DND-41 (cell line): Measurements from ENCODE around the gene RASGEF1C.

Source experiments
- ATAC-seq: fragments of 200-7000 bp; cut with Tn5 transposase; 3 replicates; pipeline ENCODE4 v1.9.1; 2021; ENCODE audit warnings: low read depth; ENCODE audit not compliant: insufficient read depth
- DNase-seq: peaks from one replicate; pipeline ENCODE4 v3.0.0-alpha.2; 2020
- H2AFZ ChIP-seq: 2 replicates; pipeline ENCODE4 v1.6.0; 2012; ENCODE audit warnings: low read depth, low read length
- H3K27ac ChIP-seq: 2 replicates; pipeline ENCODE4 v1.5.1; 2012; ENCODE audit warnings: low read length, inconsistent platforms
- H3K27me3 ChIP-seq: fragments of 200-600 bp; sonication (generic); 2 replicates; pipeline ENCODE4 v1.6.0; 2012; ENCODE audit warnings: low read length, mild to moderate bottlenecking, inconsistent platforms; ENCODE audit not compliant: insufficient read depth, poor library complexity
- H3K36me3 ChIP-seq: 2 replicates; pipeline ENCODE4 v1.5.1; 2012; ENCODE audit warnings: low read length, inconsistent platforms; ENCODE audit not compliant: insufficient read depth
- H3K4me1 ChIP-seq: 2 replicates; pipeline ENCODE4 v1.5.1; 2012; ENCODE audit warnings: mild to moderate bottlenecking, low read length; ENCODE audit not compliant: insufficient read depth
- H3K4me2 ChIP-seq: 2 replicates; pipeline ENCODE4 v1.6.0; 2012; ENCODE audit warnings: mild to moderate bottlenecking, moderate library complexity, low read length, inconsistent platforms; ENCODE audit not compliant: insufficient read depth
- H3K4me3 ChIP-seq, 2 experiments: fragments of 200-600 bp in 1 of 2; shearing (Covaris generic) in 1 of 2; 2 replicates each; pipeline ENCODE4 v1.5.1; 2012 to 2016; ENCODE audit warnings: inconsistent platforms in 2 of 2, low read length in 2 of 2, mild to moderate bottlenecking in 2 of 2, low read depth in 1 of 2, moderate library complexity in 1 of 2
- H3K79me2 ChIP-seq: 2 replicates; pipeline ENCODE4 v1.6.0; 2012; ENCODE audit warnings: low read length, inconsistent platforms; ENCODE audit not compliant: insufficient read depth
- H3K9ac ChIP-seq: 2 replicates; pipeline ENCODE4 v1.6.0; 2012; ENCODE audit warnings: low read depth, mild to moderate bottlenecking, inconsistent platforms, low read length, moderate library complexity
- H3K9me3 ChIP-seq: 2 replicates; pipeline ENCODE4 v1.5.1; 2012; ENCODE audit warnings: low read length, moderate library complexity, mild to moderate bottlenecking, inconsistent platforms; ENCODE audit not compliant: insufficient read depth, severe bottlenecking
- H4K20me1 ChIP-seq: 2 replicates; pipeline ENCODE4 v1.6.0; 2012; ENCODE audit warnings: low read length; ENCODE audit not compliant: insufficient read depth
- CTCF ChIP-seq: IDR thresholded peaks from 2 replicates; pipeline ENCODE4 v1.5.1; 2012; ENCODE audit warnings: borderline replicate concordance, low read length, moderate library complexity, mild to moderate bottlenecking; ENCODE audit not compliant: poor library complexity, severe bottlenecking; ENCODE audit errors: extremely low read depth
- EZH2 ChIP-seq: IDR thresholded peaks from 3 replicates; pipeline ENCODE4 v1.6.1; 2012; ENCODE audit warnings: borderline replicate concordance, low read depth, mild to moderate bottlenecking, moderate library complexity, low read length, inconsistent platforms; ENCODE audit not compliant: severe bottlenecking

The RASGEF1C gene

GRCh38 chr5:180122875-180123274 lies 86.1 kb downstream of the RASGEF1C start:
- no peak for DNase-seq
- TF ChIP-seq CTCF (no peak), EZH2 (no peak)

GRCh38 chr5:180121826-180122413 lies 87.1 kb downstream of the RASGEF1C start:
- no peak for TF ChIP-seq CTCF
- no peak for TF ChIP-seq EZH2
- Histone ChIP-seq H2AFZ (no peak overlapping the region), H3K4me1 (no peaks in the 10 kb centered on the region), H3K9me3 (no peaks in the 10 kb centered on the region), H3K79me2 (no peaks in the 10 kb centered on the region), H3K4me2 (no peak overlapping the region), H4K20me1 (no peaks in the 10 kb centered on the region), H3K36me3 (no peaks in the 10 kb centered on the region), H3K4me3 (no peak overlapping the region), H3K27ac (no peak overlapping the region), H3K9ac (no peak overlapping the region), H3K27me3 (peaks cover 6% of the 10 kb centered on the region)
- DNase-seq (no peak), ATAC-seq (no peak)

More at GRCh38 chr5:180122875-180123274, 86.1 kb downstream of the RASGEF1C start:
- no peaks in the 10 kb centered on the region for H4K20me1 ChIP-seq
- no peak overlapping the region for H3K4me2 ChIP-seq
- no peaks in the 10 kb centered on the region for H3K4me1 ChIP-seq
- H3K9me3 ChIP-seq: no peaks in the 10 kb centered on the region
- H3K36me3 ChIP-seq: no peaks in the 10 kb centered on the region
- no peak overlapping the region for H3K9ac ChIP-seq
- no peak overlapping the region for H2AFZ ChIP-seq
- H3K4me3 ChIP-seq: no peak overlapping the region
- no peak for ATAC-seq
- H3K27ac ChIP-seq: no peak overlapping the region
- H3K79me2 ChIP-seq: no peaks in the 10 kb centered on the region
- peaks cover 6% of the 10 kb centered on the region for H3K27me3 ChIP-seq

GRCh38 chr5:180120237-180121101 lies 88.5 kb downstream of the RASGEF1C start:
- Histone ChIP-seq H3K27me3 (no peaks in the 10 kb centered on the region), H3K27ac (no peak overlapping the region), H2AFZ (no peak overlapping the region), H3K4me2 (no peak overlapping the region), H3K36me3 (no peaks in the 10 kb centered on the region), H3K4me3 (no peak overlapping the region), H3K9me3 (no peaks in the 10 kb centered on the region), H3K4me1 (no peaks in the 10 kb centered on the region), H3K79me2 (no peaks in the 10 kb centered on the region), H4K20me1 (no peaks in the 10 kb centered on the region), H3K9ac (no peak overlapping the region)
- DNase-seq (no peak), ATAC-seq (no peak)
- TF ChIP-seq EZH2 (no peak), CTCF (no peak)
